ENCODE results near the gene KCNMA1.
A peak's percentile ranks its signal among the peaks of the same experiment; 100 is the strongest.

The KCNMA1 gene

DNA sequence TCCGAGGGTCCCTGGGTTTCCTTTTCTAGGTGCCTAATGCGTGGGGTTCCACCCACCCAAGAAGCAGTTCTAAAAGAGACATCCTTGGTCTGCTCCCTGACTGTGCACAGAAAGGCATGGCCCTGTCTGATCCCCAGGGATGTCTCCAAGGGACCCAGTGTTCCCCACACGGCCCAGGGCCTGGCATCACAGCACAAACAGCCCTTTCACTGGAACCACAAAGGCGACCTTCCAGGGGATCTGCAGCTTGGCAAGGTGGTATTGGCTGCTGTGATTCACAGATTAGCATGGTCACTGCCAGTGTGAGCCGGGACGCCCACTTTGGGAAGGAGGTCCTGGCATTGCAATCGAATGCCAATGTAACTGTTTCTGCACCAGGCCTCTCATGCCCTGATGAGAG is 6.4 kb downstream of the KCNMA1 start:
- no peak for DNase-seq

DNA sequence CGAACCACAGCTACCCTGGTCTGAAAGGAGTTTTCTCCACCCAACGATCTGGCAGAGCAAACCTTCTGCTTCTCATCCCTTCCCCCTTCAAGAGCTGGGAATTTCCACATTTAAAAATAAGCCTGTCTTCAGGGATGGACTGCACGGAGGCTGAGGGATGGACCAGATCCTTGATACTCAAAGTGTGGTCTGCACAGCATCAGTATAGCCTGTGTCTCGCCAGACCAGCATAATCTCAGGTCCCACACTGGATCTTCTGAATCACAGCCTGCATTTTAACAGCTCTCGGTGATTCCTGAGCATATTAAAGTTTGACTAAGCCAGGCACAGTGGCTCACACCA is 7.1 kb downstream of the KCNMA1 start:
- no peak for DNase-seq

DNA sequence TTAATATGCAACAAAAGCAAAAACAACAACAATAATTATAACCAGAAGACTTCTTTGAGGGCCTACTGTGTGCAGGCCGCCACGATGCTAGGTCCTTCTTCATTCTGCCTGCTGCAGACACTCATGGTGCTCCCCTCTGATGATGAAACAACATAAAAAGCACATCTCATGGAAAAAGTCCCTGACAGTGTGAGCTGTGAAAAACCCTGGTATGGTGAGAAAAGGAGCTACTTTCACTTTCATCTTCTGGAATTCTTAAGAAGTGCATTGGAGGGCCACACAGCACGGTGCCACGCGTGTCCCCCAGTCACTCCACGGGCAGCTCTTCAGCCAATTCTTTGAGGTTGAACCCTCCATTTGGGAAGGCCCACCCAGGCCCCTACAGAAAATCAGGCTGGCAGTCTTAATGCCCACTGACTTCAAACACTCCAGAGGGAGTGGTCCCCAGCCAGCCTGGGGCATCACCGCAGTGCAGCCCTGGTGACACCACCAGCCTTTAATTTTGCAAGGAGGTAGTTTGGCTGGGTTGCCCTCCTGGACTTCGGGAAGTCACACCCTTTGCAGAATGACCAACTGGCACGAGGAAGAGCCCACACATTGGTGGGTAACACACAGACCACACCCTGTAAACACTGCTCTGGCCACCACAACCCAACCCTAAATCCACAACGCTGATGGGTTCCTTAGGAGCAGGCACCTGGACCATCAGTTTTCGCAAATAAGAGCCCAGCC is 7.7 kb downstream of the KCNMA1 start:
- no peak for DNase-seq

- DNase-seq: peak in 1 of 3 experiments; percentile 9
These were observed 8.5 kb downstream of the KCNMA1 start for GRCh38 chr10:77628906-77629730.

DNA sequence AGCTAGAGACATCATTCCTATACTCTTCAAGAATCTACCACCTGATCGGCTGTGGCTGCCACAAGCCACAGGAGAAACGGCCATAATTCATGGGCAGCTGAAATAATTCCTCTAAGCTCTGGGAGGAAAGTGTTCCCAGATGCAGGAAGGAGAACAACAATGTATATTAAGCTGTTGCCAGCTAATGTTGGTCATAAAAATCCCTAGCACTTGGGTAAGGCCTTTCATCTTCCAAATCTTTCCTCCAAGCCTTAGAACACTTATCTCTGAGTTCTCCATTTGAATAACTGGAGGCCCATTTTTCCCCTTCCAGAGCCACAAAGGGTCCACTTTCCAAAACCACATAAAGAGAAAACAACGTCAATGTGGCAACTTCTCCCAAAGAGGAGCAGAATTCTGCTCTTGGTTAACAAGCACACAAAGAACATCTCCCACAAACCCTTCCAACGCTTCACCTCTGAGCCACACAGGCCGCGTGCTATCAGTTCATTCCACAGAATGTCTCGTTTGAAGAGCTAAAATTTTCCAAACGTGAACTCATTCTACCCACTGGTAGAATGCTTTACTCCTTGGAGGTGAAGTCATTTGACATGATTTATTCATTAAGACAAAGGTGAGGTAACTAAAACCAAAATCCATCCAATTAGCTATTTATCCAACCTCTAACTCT is 11.2 kb downstream of the KCNMA1 start:
- DNase-seq: no peak

- no peak for DNase-seq
These were observed 12.2 kb downstream of the KCNMA1 start for GRCh38 chr10:77625379-77625778.

DNA sequence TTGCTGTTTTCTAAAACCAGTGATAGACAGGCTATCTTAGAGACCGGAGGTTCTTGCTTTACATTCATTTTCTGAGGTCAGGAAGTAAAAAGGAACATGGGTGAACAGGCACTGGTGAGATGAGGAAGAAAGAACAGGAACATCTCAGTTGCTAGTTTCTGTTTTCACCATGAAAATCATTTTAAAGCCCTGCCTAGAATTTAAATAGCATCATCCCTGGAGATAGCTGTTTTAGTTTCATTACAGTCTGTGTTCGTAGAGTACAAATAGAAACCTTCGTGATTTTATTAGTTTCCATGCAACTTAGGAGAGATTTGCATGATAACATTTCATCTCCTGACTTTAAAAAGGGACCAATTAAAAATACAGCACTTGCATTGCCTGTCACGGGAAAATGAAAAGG is 14.7 kb downstream of the KCNMA1 start:
- DNase-seq: peak in 2 of 3 experiments; percentile 15 to 41

DNA sequence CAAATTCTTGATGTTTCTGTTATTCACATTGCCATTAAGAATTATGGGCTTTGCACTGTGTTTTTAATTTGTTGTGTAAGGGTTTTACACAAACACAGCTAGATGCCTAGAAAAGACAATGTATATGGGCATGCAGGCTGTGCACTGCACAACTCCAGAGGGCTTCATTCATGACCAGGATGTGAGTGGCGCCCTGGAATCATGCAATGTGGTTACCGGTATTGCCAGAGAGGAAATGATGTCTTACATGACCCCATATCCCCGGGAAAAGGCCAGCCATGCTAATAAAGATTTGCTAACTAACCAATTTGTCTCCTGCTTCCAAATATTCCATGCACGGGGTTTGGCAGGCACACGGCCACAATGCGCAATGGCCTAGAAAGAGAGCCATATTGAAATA is 16.9 kb downstream of the KCNMA1 start:
- no peak for DNase-seq

- DNase-seq: peak in 1 of 3 experiments; percentile 74
These were observed 17.5 kb downstream of the KCNMA1 start for GRCh38 chr10:77619964-77620703.

DNA sequence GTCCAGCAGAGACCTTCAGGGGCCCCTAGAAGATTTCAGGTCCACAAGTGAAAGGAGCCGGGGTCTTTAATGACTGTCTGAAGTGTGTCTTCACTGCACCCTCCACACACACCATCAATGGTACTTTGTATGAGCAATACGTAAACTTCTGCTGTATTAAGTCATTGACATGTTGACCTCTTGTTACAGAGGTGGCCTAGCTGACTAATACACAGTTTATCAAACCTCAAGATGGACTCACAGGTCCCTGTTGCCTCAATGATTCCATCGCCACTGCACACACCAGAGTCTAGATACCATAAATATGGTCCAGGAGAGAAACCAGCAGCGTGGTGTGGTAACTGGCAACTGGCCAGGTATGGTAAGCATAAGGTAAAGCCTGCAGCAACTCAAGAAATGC is 19.5 kb downstream of the KCNMA1 start:
- DNase-seq: no peak

- DNase-seq: no peak
These were observed 20.8 kb downstream of the KCNMA1 start for GRCh38 chr10:77616766-77617165.

DNA sequence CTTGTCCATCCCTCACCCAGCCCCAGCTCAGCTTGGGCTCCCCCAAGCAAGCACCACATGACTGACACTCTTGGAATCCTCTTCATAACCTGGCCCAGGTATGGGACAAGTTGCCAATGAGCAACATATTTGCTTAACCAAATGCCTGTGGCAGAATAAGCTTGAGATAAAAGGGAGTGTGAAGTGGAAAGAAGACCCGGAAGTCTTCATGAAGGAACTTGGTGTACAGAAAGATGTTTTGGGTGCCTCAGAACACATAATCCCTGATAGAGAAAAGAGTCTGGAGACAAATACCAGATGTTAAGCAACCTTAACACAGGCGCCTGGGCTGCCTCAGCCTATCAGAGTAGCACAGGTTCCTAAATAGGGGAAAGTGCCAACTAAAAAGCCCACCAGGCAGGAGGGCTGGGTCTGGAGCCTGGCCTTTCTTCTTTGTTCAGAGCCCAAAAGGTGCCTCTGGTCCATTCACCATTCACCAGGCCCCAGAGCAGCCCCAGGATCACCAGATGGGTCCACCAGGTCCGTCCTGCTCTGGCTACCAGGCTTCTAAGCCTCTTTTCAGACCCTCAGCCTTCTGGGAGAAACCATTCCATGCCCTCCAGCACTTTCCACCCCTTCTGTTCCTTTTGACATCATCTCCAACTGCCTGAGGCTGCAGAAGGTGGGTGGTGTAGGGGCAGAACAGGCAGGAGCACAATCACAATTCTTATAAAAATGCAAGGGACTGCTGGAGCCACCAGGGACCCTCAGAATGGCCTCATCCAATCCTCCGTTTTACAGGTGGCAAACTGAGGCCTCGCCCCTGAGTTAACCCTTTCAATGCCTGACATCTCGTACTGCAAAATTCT is 22.6 kb downstream of the KCNMA1 start:
- DNase-seq: no peak

DNA sequence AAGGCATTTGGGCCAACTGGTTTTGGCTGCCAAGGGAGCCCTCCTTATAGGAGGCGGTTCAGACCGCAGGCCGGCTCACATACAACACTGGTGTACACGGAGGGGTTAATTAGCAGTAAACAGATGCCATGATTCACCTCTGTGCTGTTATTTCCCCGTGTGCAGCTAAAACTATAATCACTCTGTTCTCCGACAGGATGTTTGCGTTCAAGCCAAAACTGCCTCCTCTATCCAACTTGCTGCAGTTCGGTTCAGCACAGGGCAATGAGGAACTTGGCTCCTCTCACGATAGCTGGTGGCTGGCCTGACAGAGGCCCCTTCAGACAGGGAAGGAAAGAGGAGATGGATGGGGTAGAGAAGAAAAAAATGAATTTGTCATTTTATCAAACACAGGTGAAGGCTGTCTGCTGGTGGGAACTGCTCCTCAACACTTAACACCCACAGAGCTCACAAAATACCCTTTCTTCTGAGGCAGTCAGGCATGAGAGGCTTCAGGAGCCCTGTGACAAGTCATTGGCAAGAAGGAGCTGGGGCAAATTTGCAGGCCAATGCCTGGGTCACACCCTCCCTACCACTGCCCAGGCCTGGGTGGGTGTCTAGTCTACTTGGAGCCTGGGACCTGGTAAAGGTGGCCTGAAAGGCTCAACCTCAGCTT is 24.0 kb downstream of the KCNMA1 start:
- DNase-seq: peak; percentile 23 to 43 (median 41)

- DNase-seq: no peak
These were observed 25.9 kb downstream of the KCNMA1 start for GRCh38 chr10:77611670-77612069.

DNA sequence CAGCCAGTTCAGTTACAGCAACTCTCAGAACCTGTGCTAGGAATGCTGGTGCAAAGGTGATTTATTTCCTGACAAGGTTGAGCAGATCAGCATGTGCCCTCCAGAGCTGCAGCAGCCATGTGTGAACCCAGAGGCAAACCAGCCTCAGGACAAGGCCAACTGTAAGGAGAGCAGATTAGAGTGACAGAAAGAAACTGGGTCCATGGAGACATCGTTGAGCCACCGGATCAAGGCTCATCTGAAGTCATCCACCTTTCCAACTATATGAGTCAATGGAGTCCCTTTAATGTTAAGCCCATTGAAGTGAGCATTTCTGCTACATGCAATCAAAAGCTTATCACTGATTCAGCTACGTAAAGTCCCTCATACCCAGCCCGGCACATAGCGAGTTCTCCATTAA is 26.4 kb downstream of the KCNMA1 start:
- no peak for DNase-seq

DNA sequence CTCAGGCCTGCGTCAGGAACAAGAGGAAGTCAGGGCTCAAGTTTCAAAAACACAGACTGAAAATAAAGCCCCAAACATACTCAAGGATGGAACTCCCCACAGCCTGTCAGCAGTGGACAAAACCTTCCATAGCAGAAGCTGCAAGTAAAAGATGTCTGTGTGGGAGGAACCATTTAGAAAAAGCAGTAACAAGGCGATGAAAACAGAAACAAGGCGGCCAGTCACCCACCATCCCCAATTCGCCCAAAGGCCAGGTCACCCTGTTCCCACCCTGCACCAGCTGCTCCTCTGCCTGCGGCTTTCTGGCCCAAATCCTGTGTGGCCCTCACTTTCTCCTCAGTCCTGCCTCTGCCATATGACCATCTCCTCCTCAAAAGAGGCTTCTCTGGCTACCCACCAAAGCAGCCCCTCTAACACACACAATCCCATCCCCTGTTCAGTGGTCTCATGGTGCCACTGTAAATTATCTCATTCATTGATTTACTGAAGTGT is 27.8 kb downstream of the KCNMA1 start:
- no peak for DNase-seq

GRCh38 chr10:77608281-77608680 is 29.3 kb downstream of the KCNMA1 start:
- DNase-seq: no peak

DNA sequence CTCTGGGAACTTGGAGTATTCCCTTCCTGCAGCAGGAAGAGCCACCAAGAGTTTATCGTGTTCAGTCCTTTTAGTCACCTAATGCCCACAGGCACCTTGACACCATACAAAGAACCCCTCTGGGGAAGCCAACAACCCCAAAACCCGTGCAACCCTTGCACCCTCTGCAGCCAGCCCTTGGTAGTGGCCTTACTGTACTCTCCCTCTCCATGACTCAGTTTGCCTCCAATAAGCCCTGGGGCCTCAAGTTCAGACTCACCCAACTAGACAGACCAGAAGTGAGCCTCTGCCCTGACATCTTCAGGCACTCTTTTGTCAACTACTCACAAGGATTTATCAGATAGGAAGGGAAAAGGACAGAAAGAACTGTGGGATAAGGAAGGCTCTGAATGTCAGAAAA is 30.9 kb downstream of the KCNMA1 start:
- DNase-seq: no peak

GRCh38 chr10:77605466-77605865 is 32.1 kb downstream of the KCNMA1 start:
- no peak for DNase-seq

- peak in 1 of 3 experiments; percentile 5 for DNase-seq
These were observed 32.7 kb downstream of the KCNMA1 start for GRCh38 chr10:77604941-77605351.

DNA sequence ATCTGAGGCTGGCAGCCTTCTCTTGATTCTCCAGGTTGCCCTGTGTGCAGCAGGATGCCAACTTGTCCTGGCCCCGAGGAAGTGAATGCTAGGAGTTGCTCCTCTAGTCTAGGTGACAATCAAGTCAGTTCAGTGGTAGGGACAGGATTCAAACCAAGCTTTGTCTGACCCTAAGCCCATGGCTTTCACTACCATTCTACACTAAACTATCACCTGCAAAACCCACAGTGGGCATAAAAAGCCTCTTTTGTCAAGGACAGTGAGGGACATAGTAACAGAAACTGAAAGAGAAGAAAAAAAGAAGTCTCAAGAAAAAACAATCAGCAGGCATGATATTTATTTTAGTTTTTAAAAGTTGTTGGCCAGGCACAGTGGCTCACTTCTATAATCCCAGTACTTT is 33.5 kb downstream of the KCNMA1 start:
- no peak for DNase-seq

All from NCI-H1417 (cell line).